Activated CD4-positive, alpha-beta memory T cell treated with anti-CD3 and anti-CD28 coated beads, Interleukin-2, amount 10 ng/mL, durations not matched to agents 7 days and 5 days (primary cell): Measurements from ENCODE around the gene EIF4ENIF1. TPM values are rescaled to one million over a fixed set of nuclear protein-coding genes. Genes with fewer than 3 reads are reported as not detected.
"Not testable (repeated sequence)": the region's sequence is repeated elsewhere in the genome, so short reads cannot be mapped to it uniquely, and the experiment has no call there.

ENCODE experiments used
- CTCF ChIA-PET: fragments of 350-600 bp; sonication (Branson Sonifier 250); formaldehyde crosslinking; loops from one replicate; lab custom pipeline; 2021; ENCODE audit warnings: antibody characterized with exemption, inconsistent platforms; lab: Charles Lee
- POLR2A ChIA-PET: fragments of 350-600 bp; sonication (Branson Sonifier 250); formaldehyde crosslinking; loops from one replicate; lab custom pipeline; 2021; ENCODE audit warnings: antibody characterized with exemption; lab: Charles Lee
- DNase-seq: peaks from one replicate; pipeline ENCODE4 v3.0.0-alpha.2; 2020
- H3K27ac Mint-ChIP-seq: one replicate; pipeline ENCODE4 v1.8.0; 2021; ENCODE audit warnings: mild to moderate bottlenecking, mixed read lengths
- H3K27me3 Mint-ChIP-seq: one replicate; pipeline ENCODE4 v1.8.0; 2021; ENCODE audit warnings: mixed read lengths
- H3K36me3 Mint-ChIP-seq: one replicate; pipeline ENCODE4 v1.8.0; 2021; ENCODE audit warnings: low read depth, mixed read lengths
- H3K4me1 Mint-ChIP-seq: one replicate; pipeline ENCODE4 v1.8.0; 2021; ENCODE audit warnings: mixed read lengths
- H3K4me3 Mint-ChIP-seq: one replicate; pipeline ENCODE4 v1.8.0; 2021; ENCODE audit warnings: mild to moderate bottlenecking, mixed read lengths
- H3K9me3 Mint-ChIP-seq: one replicate; pipeline ENCODE4 v1.8.0; 2021; ENCODE audit warnings: mixed read lengths
- total RNA-seq, 2 experiments: library from RNA; stranded (reverse); gene quantifications; one replicate each; pipeline ENCODE4 v1.2.3, GENCODE V29; 2021

Gene EIF4ENIF1
- total RNA-seq, 2 experiments from 2014 or later: 35.6 to 37.8 TPM

- no peak overlapping the region for H3K4me3 Mint-ChIP-seq
- no peak for DNase-seq
- peaks cover 2% of the 10 kb centered on the region for H3K4me1 Mint-ChIP-seq
- CTCF ChIA-PET: no interaction called here
- no peaks in the 10 kb centered on the region for H3K27me3 Mint-ChIP-seq
- H3K27ac Mint-ChIP-seq: no peak overlapping the region
- H3K9me3 Mint-ChIP-seq: no peaks in the 10 kb centered on the region
- POLR2A ChIA-PET: no interaction called here
- H3K36me3 Mint-ChIP-seq: peaks cover 62% of the 10 kb centered on the region
These were observed 64.2 kb downstream of the EIF4ENIF1 start for GRCh38 chr22:31425331-31426050.

GRCh38 chr22:31402350-31402749, 87.3 kb downstream of the EIF4ENIF1 start:
- peaks cover 48% of the 10 kb centered on the region for H3K36me3 Mint-ChIP-seq
- POLR2A ChIA-PET: interaction anchor here (2.4 kb wide), 1 partner anchor 55 kb away, joined by 14 read pairs; the partner anchor contains the start of gene PATZ1
- CTCF ChIA-PET: interaction anchor here (0.6 kb wide), 1 partner anchor 147 kb away, joined by 3 read pairs; no protein-coding TSS in a partner anchor
- not testable (repeated sequence) for H3K4me3 Mint-ChIP-seq, H3K27me3 Mint-ChIP-seq, H3K27ac Mint-ChIP-seq, H3K9me3 Mint-ChIP-seq, DNase-seq
- peaks cover 27% of the 10 kb centered on the region for H3K4me1 Mint-ChIP-seq

GRCh38 chr22:31400023-31400397, 89.6 kb downstream of the EIF4ENIF1 start:
- ChIA-PET POLR2A (interaction anchor here (0.6 to 4.2 kb wide), 11 partner anchors 11 to 240 kb away, joined by 3 to 29 read pairs (median 7); partner anchors contain the start of genes PATZ1, PIK3IP1 and RNF185), CTCF (interaction anchor here (1.3 kb wide), 1 partner anchor 55 kb away, joined by 4 read pairs; no protein-coding TSS in a partner anchor)
- Mint-ChIP-seq H3K27me3 (no peaks in the 10 kb centered on the region), H3K4me3 (peak overlapping the region; percentile 92), H3K9me3 (no peaks in the 10 kb centered on the region), H3K27ac (peak overlapping the region; percentile 79), H3K4me1 (peaks cover 22% of the 10 kb centered on the region), H3K36me3 (peaks cover 31% of the 10 kb centered on the region)
- DNase-seq: no peak

GRCh38 chr22:31399211-31400022, 90.2 kb downstream of the EIF4ENIF1 start, which contains the start of gene DRG1:
Gene DRG1 (plus strand): TSS chr22:31399604. CDS start chr22:31399684, 80 bp downstream.
- Mint-ChIP-seq H3K27ac (peak within 1 kb of the TSS; percentile 79), H3K36me3 (peaks cover 31% of the 10 kb centered on the region), H3K4me3 (peak within 1 kb of the TSS; percentile 92), H3K27me3 (peaks cover under 1% of the 10 kb centered on the region), H3K9me3 (no peaks in the 10 kb centered on the region), H3K4me1 (peaks cover 22% of the 10 kb centered on the region)
- DNase-seq: peak; percentile 97
- ChIA-PET CTCF (interaction anchor here (0.6 to 0.7 kb wide), 2 partner anchors 53 to 88 kb away, joined by 3 to 6 read pairs; no protein-coding TSS in a partner anchor), POLR2A (interaction anchor here (0.6 to 4.2 kb wide), 19 partner anchors 9 to 430 kb away, joined by 3 to 29 read pairs (median 4); partner anchors contain the start of genes MORC2, PATZ1, PIK3IP1 and PISD)

- Mint-ChIP-seq H3K27me3 (peaks cover 4% of the 10 kb centered on the region), H3K36me3 (peaks cover 24% of the 10 kb centered on the region), H3K4me3 (peak overlapping the region; percentile 27), H3K4me1 (peaks cover 22% of the 10 kb centered on the region), H3K9me3 (no peaks in the 10 kb centered on the region), H3K27ac (no peak overlapping the region)
- ChIA-PET CTCF (interaction anchor here (1.5 kb wide), 1 partner anchor 51 kb away, joined by 4 read pairs; the partner anchor contains the start of gene PATZ1), POLR2A (interaction anchor here (1.2 to 4.2 kb wide), 7 partner anchors 20 to 429 kb away, joined by 3 to 29 read pairs (median 7); partner anchors contain the start of genes MORC2, PATZ1, PIK3IP1 and TUG1)
- DNase-seq: no peak
These were observed 91.4 kb downstream of the EIF4ENIF1 start for GRCh38 chr22:31398231-31398630.

- DNase-seq: no peak
- H3K27ac Mint-ChIP-seq: no peak overlapping the region
- H3K27me3 Mint-ChIP-seq: peaks cover 7% of the 10 kb centered on the region
- ChIA-PET POLR2A (no interaction called here), CTCF (no interaction called here)
- H3K4me1 Mint-ChIP-seq: peaks cover 3% of the 10 kb centered on the region
- H3K4me3 Mint-ChIP-seq: no peak overlapping the region
- H3K36me3 Mint-ChIP-seq: no peaks in the 10 kb centered on the region
- no peaks in the 10 kb centered on the region for H3K9me3 Mint-ChIP-seq
These were observed 95.3 kb downstream of the EIF4ENIF1 start for GRCh38 chr22:31394326-31394725.

GRCh38 chr22:31393893-31394292, 95.7 kb downstream of the EIF4ENIF1 start:
- POLR2A ChIA-PET: interaction anchor here (1.0 kb wide), 1 partner anchor 47 kb away, joined by 3 read pairs; no protein-coding TSS in a partner anchor
- CTCF ChIA-PET: no interaction called here
- H3K27me3 Mint-ChIP-seq: peaks cover 7% of the 10 kb centered on the region

More at GRCh38 chr22:31393893-31394292, 95.7 kb downstream of the EIF4ENIF1 start:
- DNase-seq: no peak
- no peak overlapping the region for H3K27ac Mint-ChIP-seq
- H3K4me3 Mint-ChIP-seq: no peak overlapping the region
- H3K9me3 Mint-ChIP-seq: no peaks in the 10 kb centered on the region
- H3K36me3 Mint-ChIP-seq: no peaks in the 10 kb centered on the region
- peaks cover 2% of the 10 kb centered on the region for H3K4me1 Mint-ChIP-seq

Other genes with a start within 250 kb of the EIF4ENIF1 start
- 10 to 100 TPM; 56.4 to 57.8 TPM for gene PIK3IP1, start 197.4 kb downstream of the EIF4ENIF1 start, total RNA-seq
- 10 to 100 TPM; 18.6 to 19.5 TPM for gene PATZ1, start 143.5 kb downstream of the EIF4ENIF1 start, total RNA-seq
- gene DRG1, start 90.2 kb downstream of the EIF4ENIF1 start, total RNA-seq: 10 to 100 TPM; 73.4 to 86.4 TPM
- 100 to 1,000 TPM; 140 to 145 TPM for gene SFI1, start 6.7 kb upstream of the EIF4ENIF1 start, total RNA-seq
- 10 to 100 TPM; 19.2 to 19.6 TPM for gene PISD, start 172.4 kb upstream of the EIF4ENIF1 start, total RNA-seq